Epithelial cell of prostate (primary cell): ENCODE data around the gene CLPSL2.

ENCODE experiments used
- DNase-seq: peaks from one replicate; pipeline ENCODE4 v3.0.0-alpha.2; 2011; ENCODE audit warnings: low read depth, low spot score
- H3K27ac ChIP-seq: fragments of 450-650 bp; 2 replicates; pipeline ENCODE4 v1.5.1; 2017; ENCODE audit warnings: mild to moderate bottlenecking

CLPSL2 gene

GRCh38 chr6:35784200-35784599 is 7.8 kb downstream of the CLPSL2 start:
- no peak overlapping the region for H3K27ac ChIP-seq
- no peak for DNase-seq

GRCh38 chr6:35786272-35786671 is 9.9 kb downstream of the CLPSL2 start:
- no peak for DNase-seq
- H3K27ac ChIP-seq = no peak overlapping the region

- DNase-seq = no peak
- no peak overlapping the region for H3K27ac ChIP-seq
Observed at GRCh38 chr6:35786810-35787209, 10.4 kb downstream of the CLPSL2 start.

GRCh38 chr6:35787266-35788218 is 11.1 kb downstream of the CLPSL2 start:
- H3K27ac ChIP-seq = no peak overlapping the region
- no peak for DNase-seq

- no peak overlapping the region for H3K27ac ChIP-seq
- no peak for DNase-seq
Observed at GRCh38 chr6:35788423-35788982, 12.1 kb downstream of the CLPSL2 start.

- no peak for DNase-seq
- no peak overlapping the region for H3K27ac ChIP-seq
Observed at GRCh38 chr6:35790683-35791082, 14.3 kb downstream of the CLPSL2 start.

- no peak overlapping the region for H3K27ac ChIP-seq
- no peak for DNase-seq
Observed at GRCh38 chr6:35794536-35795452, 18.4 kb downstream of the CLPSL2 start.

GRCh38 chr6:35795453-35796071 is 19.2 kb downstream of the CLPSL2 start:
- DNase-seq = no peak
- H3K27ac ChIP-seq = no peak overlapping the region

GRCh38 chr6:35796236-35796635 is 19.8 kb downstream of the CLPSL2 start:
- H3K27ac ChIP-seq = no peak overlapping the region
- no peak for DNase-seq

- H3K27ac ChIP-seq = no peak overlapping the region
Observed at GRCh38 chr6:35797837-35798526, 21.6 kb downstream of the CLPSL2 start.

GRCh38 chr6:35798706-35799105 is 22.3 kb downstream of the CLPSL2 start:
- DNase-seq = no peak
- no peak overlapping the region for H3K27ac ChIP-seq

More at GRCh38 chr6:35797837-35798526, 21.6 kb downstream of the CLPSL2 start:
- no peak for DNase-seq

- no peak for DNase-seq
- H3K27ac ChIP-seq = no peak overlapping the region
Observed at GRCh38 chr6:35801148-35801547, 24.8 kb downstream of the CLPSL2 start.

- DNase-seq = no peak
- no peak within 1 kb of the TSS for H3K27ac ChIP-seq
Observed at GRCh38 chr6:35804996-35805736, 28.8 kb downstream of the CLPSL2 start, which contains the start of gene LHFPL5. Gene LHFPL5 (plus strand): TSS chr6:35805352. CDS start chr6:35805671, 319 bp downstream.

GRCh38 chr6:35808688-35809087 is 32.3 kb downstream of the CLPSL2 start:
- no peak for DNase-seq
- no peak overlapping the region for H3K27ac ChIP-seq

- no peak overlapping the region for H3K27ac ChIP-seq
- no peak for DNase-seq
Observed at GRCh38 chr6:35809809-35810208, 33.4 kb downstream of the CLPSL2 start.

- DNase-seq = peak; percentile 96
- peak overlapping the region; percentile 79 for H3K27ac ChIP-seq
Observed at GRCh38 chr6:35810971-35811698, 34.7 kb downstream of the CLPSL2 start.

- peak overlapping the region; percentile 79 for H3K27ac ChIP-seq
- no peak for DNase-seq
Observed at GRCh38 chr6:35811699-35811995, 35.2 kb downstream of the CLPSL2 start.

GRCh38 chr6:35817515-35817914 is 41.1 kb downstream of the CLPSL2 start:
- no peak for DNase-seq
- H3K27ac ChIP-seq = no peak overlapping the region
